Neural cell (in vitro differentiated cells): Measurements from ENCODE around the gene PLA2G5. TPM values are rescaled to one million over a fixed set of nuclear protein-coding genes. Genes with fewer than 3 reads are reported as not detected.

Experiments used
- H2AFZ ChIP-seq: fragments of 200-600, 300-800 bp; sonication (generic), shearing (Covaris generic); 2 replicates; pipeline ENCODE4 v1.6.0; 2014; ENCODE audit warnings: low read depth, mild to moderate bottlenecking, antibody characterized with exemption, low read length, moderate library complexity
- H3F3A ChIP-seq: fragments of 200-600 bp; shearing (Covaris generic); 2 replicates; pipeline ENCODE4 v1.6.1; 2016; ENCODE audit warnings: mild to moderate bottlenecking, moderate library complexity, mixed read lengths, antibody characterized with exemption, low read length; ENCODE audit not compliant: insufficient read depth, poor library complexity, severe bottlenecking
- H3K27ac ChIP-seq: fragments of 200-600, 300-800 bp; sonication (generic), shearing (Covaris generic); 2 replicates; pipeline ENCODE4 v1.5.1; 2014; ENCODE audit warnings: mild to moderate bottlenecking, low read length, moderate library complexity
- H3K27me3 ChIP-seq: fragments of 300-800, 200-600 bp; sonication (generic), shearing (Covaris generic); 2 replicates; pipeline ENCODE4 v1.6.0; 2014; ENCODE audit warnings: mild to moderate bottlenecking, low read depth, low read length, moderate library complexity; ENCODE audit not compliant: insufficient read depth
- H3K36me3 ChIP-seq: fragments of 300-800, 200-600 bp; sonication (generic), shearing (Covaris generic); 2 replicates; pipeline ENCODE4 v1.5.1; 2014; ENCODE audit warnings: mild to moderate bottlenecking, antibody characterized with exemption, low read length, moderate library complexity; ENCODE audit not compliant: insufficient read depth
- H3K4me2 ChIP-seq: fragments of 300-800, 200-600 bp; sonication (generic), shearing (Covaris generic); 2 replicates; pipeline ENCODE4 v1.6.0; 2014; ENCODE audit warnings: mild to moderate bottlenecking, low read length
- H3K4me3 ChIP-seq: fragments of 300-800, 200-600 bp; sonication (generic), shearing (Covaris generic); 2 replicates; pipeline ENCODE4 v1.5.1; 2014; ENCODE audit warnings: mild to moderate bottlenecking, low read length, moderate library complexity
- H3K79me2 ChIP-seq: fragments of 200-600 bp; shearing (Covaris generic); replicated peaks from 2 replicates; pipeline ENCODE4 v1.6.0; 2014; ENCODE audit warnings: mild to moderate bottlenecking, low read length, moderate library complexity; ENCODE audit not compliant: insufficient read depth
- H3K9ac ChIP-seq: fragments of 300-800, 200-600 bp; sonication (generic), shearing (Covaris generic); 2 replicates; pipeline ENCODE4 v1.6.1; 2016; ENCODE audit warnings: mild to moderate bottlenecking, low read length, mixed read lengths
- H3K9me2 ChIP-seq: fragments of 200-600 bp; shearing (Covaris generic); 2 replicates; pipeline ENCODE4 v1.6.1; 2016; ENCODE audit warnings: mild to moderate bottlenecking, low read length, mixed read lengths; ENCODE audit not compliant: insufficient read depth
- H3K9me3 ChIP-seq: fragments of 200-600, 300-800 bp; sonication (generic), shearing (Covaris generic); 2 replicates; pipeline ENCODE4 v1.6.1; 2016; ENCODE audit warnings: mild to moderate bottlenecking, mixed run types, low read length, moderate library complexity, mixed read lengths
- H4K20me1 ChIP-seq: fragments of 200-600 bp; shearing (Covaris generic); 2 replicates; pipeline ENCODE4 v1.6.1; 2016; ENCODE audit warnings: mild to moderate bottlenecking, mixed run types; ENCODE audit not compliant: insufficient read depth
- EP300 ChIP-seq: fragments of 450-650 bp; conservative IDR thresholded peaks from 2 replicates; pipeline ENCODE4 v1.6.1; 2014; ENCODE audit warnings: antibody characterized with exemption, mild to moderate bottlenecking, moderate library complexity; ENCODE audit not compliant: poor library complexity, severe bottlenecking
- EZH2 ChIP-seq: fragments of 200-600, 300-800 bp; shearing (Covaris generic), sonication (generic); IDR thresholded peaks from 2 replicates; pipeline ENCODE4 v1.6.1; 2014; ENCODE audit warnings: antibody characterized with exemption, low read length, borderline replicate concordance, mild to moderate bottlenecking; ENCODE audit not compliant: insufficient read depth, poor library complexity, severe bottlenecking
- MXI1 ChIP-seq: fragments of 450-650 bp; conservative IDR thresholded peaks from 2 replicates; pipeline ENCODE4 v1.6.1; 2014; ENCODE audit warnings: antibody characterized with exemption, mild to moderate bottlenecking; ENCODE audit not compliant: poor library complexity, severe bottlenecking
- POLR2AphosphoS5 ChIP-seq: IDR thresholded peaks from 2 replicates; pipeline ENCODE4 v1.6.1; 2012
- RAD21 ChIP-seq: fragments of 450-650 bp; conservative IDR thresholded peaks from 2 replicates; pipeline ENCODE4 v1.6.1; 2014; ENCODE audit warnings: antibody characterized with exemption, mild to moderate bottlenecking, moderate library complexity
- SMC3 ChIP-seq: fragments of 450-650 bp; conservative IDR thresholded peaks from 2 replicates; pipeline ENCODE4 v1.6.1; 2014; ENCODE audit warnings: antibody characterized with exemption, mild to moderate bottlenecking, moderate library complexity; ENCODE audit not compliant: poor library complexity
- TAF1 ChIP-seq: IDR thresholded peaks from 2 replicates; pipeline ENCODE4 v1.6.1; 2012; ENCODE audit warnings: low read depth
- polyA plus RNA-seq: library from polyadenylated mRNA; depleted of rRNA; stranded (reverse); fragments of >200 nt; gene quantifications from 2 replicates; pipeline ENCODE4 v1.2.3, GENCODE V29; 2014
- TF ChIP-seq, protein P1 (sequence below): fragments of 450-650 bp; IDR thresholded peaks from 2 replicates; pipeline ENCODE4 v1.5.1; 2014; ENCODE audit warnings: antibody characterized with exemption, mild to moderate bottlenecking, moderate library complexity; ENCODE audit not compliant: poor library complexity, severe bottlenecking
- TF ChIP-seq, protein P2 (sequence below): IDR thresholded peaks from 2 replicates; pipeline ENCODE4 v1.6.1; 2012; ENCODE audit warnings: borderline replicate concordance

The PLA2G5 gene
- polyA plus RNA-seq, 1 donor from 2014 or later: not detected

DNA sequence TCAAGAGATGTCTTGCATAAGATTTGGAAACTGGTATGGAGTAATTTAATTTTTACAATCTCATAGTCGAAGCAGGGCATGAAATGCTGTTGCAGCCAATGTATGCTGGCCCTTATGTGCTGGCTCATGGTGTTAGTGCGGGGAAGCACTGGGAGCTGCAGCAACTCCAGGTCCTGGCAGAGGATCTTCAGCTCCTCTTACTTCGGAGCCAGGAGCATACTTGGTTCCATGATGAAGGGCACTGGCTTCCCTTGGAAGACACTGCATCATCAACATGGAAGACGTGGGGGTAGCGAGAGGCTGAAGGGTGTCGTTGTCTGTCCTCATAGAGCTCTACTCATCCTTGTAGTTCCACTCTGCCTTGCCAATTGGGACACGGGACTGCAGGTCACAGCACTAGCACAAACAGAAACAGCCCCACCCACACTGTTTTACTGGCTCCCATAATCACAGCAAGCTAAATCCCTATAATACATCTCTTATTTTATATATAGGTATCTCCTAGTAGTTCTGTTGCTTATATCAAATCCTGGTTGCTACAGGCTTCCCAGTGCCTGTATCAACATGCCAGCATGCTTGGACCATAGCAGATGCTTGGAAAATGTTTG is 26.9 kb downstream of the PLA2G5 start (continued):
- TF ChIP-seq, protein P1, sequence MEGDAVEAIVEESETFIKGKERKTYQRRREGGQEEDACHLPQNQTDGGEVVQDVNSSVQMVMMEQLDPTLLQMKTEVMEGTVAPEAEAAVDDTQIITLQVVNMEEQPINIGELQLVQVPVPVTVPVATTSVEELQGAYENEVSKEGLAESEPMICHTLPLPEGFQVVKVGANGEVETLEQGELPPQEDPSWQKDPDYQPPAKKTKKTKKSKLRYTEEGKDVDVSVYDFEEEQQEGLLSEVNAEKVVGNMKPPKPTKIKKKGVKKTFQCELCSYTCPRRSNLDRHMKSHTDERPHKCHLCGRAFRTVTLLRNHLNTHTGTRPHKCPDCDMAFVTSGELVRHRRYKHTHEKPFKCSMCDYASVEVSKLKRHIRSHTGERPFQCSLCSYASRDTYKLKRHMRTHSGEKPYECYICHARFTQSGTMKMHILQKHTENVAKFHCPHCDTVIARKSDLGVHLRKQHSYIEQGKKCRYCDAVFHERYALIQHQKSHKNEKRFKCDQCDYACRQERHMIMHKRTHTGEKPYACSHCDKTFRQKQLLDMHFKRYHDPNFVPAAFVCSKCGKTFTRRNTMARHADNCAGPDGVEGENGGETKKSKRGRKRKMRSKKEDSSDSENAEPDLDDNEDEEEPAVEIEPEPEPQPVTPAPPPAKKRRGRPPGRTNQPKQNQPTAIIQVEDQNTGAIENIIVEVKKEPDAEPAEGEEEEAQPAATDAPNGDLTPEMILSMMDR: no peak

DNA sequence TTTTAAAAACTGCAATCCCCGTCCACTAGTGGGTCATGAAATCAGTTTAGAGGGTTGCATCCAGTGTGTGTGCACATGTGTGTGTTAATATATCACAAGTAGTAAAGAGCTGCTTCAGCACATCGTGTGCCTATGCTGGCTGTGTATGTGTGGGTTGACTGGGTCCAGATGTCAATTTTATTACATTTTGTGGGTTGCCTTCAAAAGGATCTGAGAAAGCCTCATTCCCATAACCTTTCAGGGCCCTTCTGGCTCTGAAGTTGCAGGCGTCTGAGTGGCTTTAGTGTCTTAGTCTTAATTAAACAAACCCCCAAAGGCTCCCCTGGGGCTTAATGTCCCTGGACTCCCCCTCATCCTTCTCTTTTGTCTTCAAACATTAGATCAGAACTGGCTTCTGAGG is 29.5 kb downstream of the PLA2G5 start:
- TF ChIP-seq SMC3 (no peak), RAD21 (no peak), POLR2AphosphoS5 (no peak), TAF1 (no peak), EZH2 (no peak), MXI1 (no peak), EP300 (no peak)
- TF ChIP-seq, protein P2, sequence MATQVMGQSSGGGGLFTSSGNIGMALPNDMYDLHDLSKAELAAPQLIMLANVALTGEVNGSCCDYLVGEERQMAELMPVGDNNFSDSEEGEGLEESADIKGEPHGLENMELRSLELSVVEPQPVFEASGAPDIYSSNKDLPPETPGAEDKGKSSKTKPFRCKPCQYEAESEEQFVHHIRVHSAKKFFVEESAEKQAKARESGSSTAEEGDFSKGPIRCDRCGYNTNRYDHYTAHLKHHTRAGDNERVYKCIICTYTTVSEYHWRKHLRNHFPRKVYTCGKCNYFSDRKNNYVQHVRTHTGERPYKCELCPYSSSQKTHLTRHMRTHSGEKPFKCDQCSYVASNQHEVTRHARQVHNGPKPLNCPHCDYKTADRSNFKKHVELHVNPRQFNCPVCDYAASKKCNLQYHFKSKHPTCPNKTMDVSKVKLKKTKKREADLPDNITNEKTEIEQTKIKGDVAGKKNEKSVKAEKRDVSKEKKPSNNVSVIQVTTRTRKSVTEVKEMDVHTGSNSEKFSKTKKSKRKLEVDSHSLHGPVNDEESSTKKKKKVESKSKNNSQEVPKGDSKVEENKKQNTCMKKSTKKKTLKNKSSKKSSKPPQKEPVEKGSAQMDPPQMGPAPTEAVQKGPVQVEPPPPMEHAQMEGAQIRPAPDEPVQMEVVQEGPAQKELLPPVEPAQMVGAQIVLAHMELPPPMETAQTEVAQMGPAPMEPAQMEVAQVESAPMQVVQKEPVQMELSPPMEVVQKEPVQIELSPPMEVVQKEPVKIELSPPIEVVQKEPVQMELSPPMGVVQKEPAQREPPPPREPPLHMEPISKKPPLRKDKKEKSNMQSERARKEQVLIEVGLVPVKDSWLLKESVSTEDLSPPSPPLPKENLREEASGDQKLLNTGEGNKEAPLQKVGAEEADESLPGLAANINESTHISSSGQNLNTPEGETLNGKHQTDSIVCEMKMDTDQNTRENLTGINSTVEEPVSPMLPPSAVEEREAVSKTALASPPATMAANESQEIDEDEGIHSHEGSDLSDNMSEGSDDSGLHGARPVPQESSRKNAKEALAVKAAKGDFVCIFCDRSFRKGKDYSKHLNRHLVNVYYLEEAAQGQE: no peak
- TF ChIP-seq, protein P1: no peak
- Histone ChIP-seq H3F3A (no peaks in the 10 kb centered on the region), H3K79me2 (no peaks in the 10 kb centered on the region), H3K36me3 (no peaks in the 10 kb centered on the region), H3K9ac (no peak overlapping the region), H3K27me3 (no peaks in the 10 kb centered on the region), H4K20me1 (no peaks in the 10 kb centered on the region), H3K27ac (no peak overlapping the region), H3K4me3 (no peak overlapping the region), H2AFZ (no peak overlapping the region), H3K9me3 (peaks cover 3% of the 10 kb centered on the region), H3K4me2 (no peak overlapping the region), H3K9me2 (no peaks in the 10 kb centered on the region)
